GM12875 (cell line): Measurements from ENCODE around the gene ZFAND2B.

ENCODE experiments used
- H3K4me3 ChIP-seq: one replicate; pipeline ENCODE4 v1.5.1; 2011; ENCODE audit warnings: low read depth, low read length, control low read depth
- CTCF ChIP-seq: IDR thresholded peaks from 2 replicates; pipeline ENCODE4 v1.5.1; 2011; ENCODE audit warnings: low read depth, mild to moderate bottlenecking, control low read depth, inconsistent platforms, low read length, moderate library complexity, borderline replicate concordance; ENCODE audit not compliant: insufficient read depth

Gene ZFAND2B

GRCh38 chr2:219206328-219207133 lies at the start of gene ZFAND2B:
TSS of gene ZFAND2B (plus strand) at chr2:219206782. CDS start at chr2:219206988, 206 bp downstream.
- TF ChIP-seq CTCF, result peak; percentile 12; the same call in 1 of the 2 replicates
- peak within 1 kb of the TSS; percentile 62 for H3K4me3 ChIP-seq

GRCh38 chr2:219157396-219157795 lies 49.2 kb upstream of the ZFAND2B start:
- no peak overlapping the region for H3K4me3 ChIP-seq
- no peak for TF ChIP-seq CTCF

- TF ChIP-seq CTCF, result no peak
- no peak overlapping the region for H3K4me3 ChIP-seq
Measured at GRCh38 chr2:219158025-219158424, 48.6 kb upstream of the ZFAND2B start.

GRCh38 chr2:219158586-219158985 lies 48.0 kb upstream of the ZFAND2B start:
- H3K4me3 ChIP-seq, result no peak overlapping the region
- no peak for TF ChIP-seq CTCF

- H3K4me3 ChIP-seq, result peak overlapping the region; percentile 69
- TF ChIP-seq CTCF, result no peak
Measured at GRCh38 chr2:219159771-219160185, 46.8 kb upstream of the ZFAND2B start.

GRCh38 chr2:219160186-219161017 lies 46.2 kb upstream of the ZFAND2B start, which contains the start of gene NHEJ1:
TSS of gene NHEJ1 (minus strand) at chr2:219160815. CDS start at chr2:219158362, 2,453 bp downstream.
- TF ChIP-seq CTCF, result peak; percentile 99
- H3K4me3 ChIP-seq, result peak within 1 kb of the TSS; percentile 69
